Fibroblast of pulmonary artery (primary cell): Measurements from ENCODE around the gene ACOX3.

Experiments
- DNase-seq: peaks from one replicate; pipeline ENCODE4 v3.0.0-alpha.2; 2010; ENCODE audit warnings: low read depth
- H3K4me3 ChIP-seq: replicated peaks from 2 replicates; pipeline ENCODE4 v1.5.1; 2011; ENCODE audit warnings: low read depth, mild to moderate bottlenecking, control low read depth, low read length, moderate library complexity
- CTCF ChIP-seq: IDR thresholded peaks from 2 replicates; pipeline ENCODE4 v1.5.1; 2011; ENCODE audit warnings: mild to moderate bottlenecking, control low read depth, low read length, inconsistent platforms; ENCODE audit errors: missing control alignments

Gene ACOX3

GRCh38 chr4:8472158-8472688 lies 31.7 kb upstream of the ACOX3 start:
- no peak for DNase-seq
- no peak for TF ChIP-seq CTCF
- no peak overlapping the region for H3K4me3 ChIP-seq

GRCh38 chr4:8471211-8471875 lies 30.8 kb upstream of the ACOX3 start:
- TF ChIP-seq CTCF, result no peak
- no peak for DNase-seq
- no peak overlapping the region for H3K4me3 ChIP-seq

GRCh38 chr4:8470451-8471024 lies 30.0 kb upstream of the ACOX3 start:
- TF ChIP-seq CTCF, result no peak
- DNase-seq, result no peak
- no peak overlapping the region for H3K4me3 ChIP-seq

GRCh38 chr4:8469550-8469949 lies 29.0 kb upstream of the ACOX3 start:
- no peak for DNase-seq
- no peak overlapping the region for H3K4me3 ChIP-seq
- TF ChIP-seq CTCF, result no peak

- DNase-seq, result peak; percentile 69
- TF ChIP-seq CTCF, result peak; percentile 99
- H3K4me3 ChIP-seq, result no peak overlapping the region
Measured at GRCh38 chr4:8468746-8469535, 28.4 kb upstream of the ACOX3 start.

- DNase-seq, result no peak
- TF ChIP-seq CTCF, result no peak
- H3K4me3 ChIP-seq, result no peak overlapping the region
Measured at GRCh38 chr4:8467016-8467415, 26.5 kb upstream of the ACOX3 start.
